Liver (tissue), 9 donors: ENCODE measurements around the gene PDGFD. TPM values are rescaled to one million over a fixed set of nuclear protein-coding genes. Genes with fewer than 3 reads are reported as not detected.

Experiments
- DNase-seq: peaks from one replicate; pipeline ENCODE4 v3.0.0-alpha.2; 2017; ENCODE audit warnings: low spot score
- H3K27ac ChIP-seq, 2 donors: one replicate each; pipeline ENCODE4 v1.7.0; 2013; ENCODE audit warnings: inconsistent platforms in 2 of 2, low read length in 2 of 2, control low read depth in 1 of 2, low read depth in 1 of 2, mild to moderate bottlenecking in 1 of 2
- H3K27me3 ChIP-seq, 4 donors: one replicate each; pipeline versions ENCODE4 v1.6.1 to v1.7.0; 2013; ENCODE audit warnings: low read length in 3 of 4, inconsistent platforms in 1 of 4, mild to moderate bottlenecking in 1 of 4, moderate library complexity in 1 of 4; ENCODE audit not compliant: control insufficient read depth in 4 of 4, insufficient read depth in 4 of 4
- H3K36me3 ChIP-seq, 4 donors: one replicate each; pipeline versions ENCODE4 v1.6.1 to v1.7.0; 2013; ENCODE audit warnings: low read length in 3 of 4, mild to moderate bottlenecking in 3 of 4, low read depth in 1 of 4, moderate library complexity in 1 of 4; ENCODE audit not compliant: control insufficient read depth in 4 of 4, insufficient read depth in 3 of 4
- H3K4me1 ChIP-seq, 4 donors: one replicate each; pipeline versions ENCODE4 v1.6.1 to v1.7.0; 2013; ENCODE audit warnings: low read length in 3 of 4, mild to moderate bottlenecking in 3 of 4, moderate library complexity in 1 of 4; ENCODE audit not compliant: control insufficient read depth in 4 of 4, insufficient read depth in 4 of 4
- H3K4me3 ChIP-seq, 3 donors: one replicate each; pipeline versions ENCODE4 v1.6.1 to v1.7.0; 2013; ENCODE audit warnings: low read length in 3 of 3, control low read depth in 1 of 3, low read depth in 1 of 3, mild to moderate bottlenecking in 1 of 3
- H3K9ac ChIP-seq, 2 donors: one replicate each; pipeline ENCODE4 v1.7.0; 2013; ENCODE audit warnings: low read length in 2 of 2, mild to moderate bottlenecking in 2 of 2, moderate library complexity in 2 of 2, control low read depth in 1 of 2, low read depth in 1 of 2
- H3K9me3 ChIP-seq, 4 donors: one replicate each; pipeline versions ENCODE4 v1.6.1 to v1.7.0; 2013; ENCODE audit warnings: low read length in 3 of 4; ENCODE audit not compliant: control insufficient read depth in 4 of 4
- ATF3 ChIP-seq: IDR thresholded peaks from 2 replicates; pipeline ENCODE4 v1.6.1; 2016; ENCODE audit warnings: antibody characterized with exemption
- CTCF ChIP-seq: fragments of 150-350 bp; IDR thresholded peaks from 2 replicates; pipeline ENCODE4 v1.5.1; 2017; ENCODE audit warnings: improper control_type of control experiment, low read depth, low read length; ENCODE audit not compliant: missing input control
- EGR1 ChIP-seq, 2 donors: IDR thresholded peaks; 2 replicates each; pipeline ENCODE4 v1.6.1; 2016 to 2018; ENCODE audit warnings: antibody characterized with exemption in 2 of 2, low read depth in 2 of 2
- FOXA1 ChIP-seq: IDR thresholded peaks from 2 replicates; pipeline ENCODE4 v1.6.1; 2016; ENCODE audit warnings: antibody characterized with exemption
- FOXA2 ChIP-seq: IDR thresholded peaks from 2 replicates; pipeline ENCODE4 v1.6.1; 2016; ENCODE audit warnings: antibody characterized with exemption
- GABPA ChIP-seq, 2 donors: IDR thresholded peaks in 1 of 2; conservative IDR thresholded peaks in 1 of 2; 2 replicates each; pipeline ENCODE4 v1.6.1; 2016; ENCODE audit warnings: antibody characterized with exemption in 2 of 2, mild to moderate bottlenecking in 1 of 2, moderate library complexity in 1 of 2
- HNF4A ChIP-seq, 2 donors: conservative IDR thresholded peaks; 2 replicates each; pipeline ENCODE4 v1.6.1; 2016; ENCODE audit warnings: antibody characterized with exemption in 2 of 2, mild to moderate bottlenecking in 2 of 2
- HNF4G ChIP-seq: IDR thresholded peaks from 2 replicates; pipeline ENCODE4 v1.6.1; 2016; ENCODE audit warnings: antibody characterized with exemption
- JUND ChIP-seq, 2 donors: IDR thresholded peaks; 2 replicates each; pipeline ENCODE4 v1.6.1; 2016; ENCODE audit warnings: antibody characterized with exemption in 2 of 2
- MAX ChIP-seq: IDR thresholded peaks from 2 replicates; pipeline ENCODE4 v1.6.1; 2016; ENCODE audit warnings: antibody characterized with exemption
- NR2F2 ChIP-seq: IDR thresholded peaks from 2 replicates; pipeline ENCODE4 v1.6.1; 2016; ENCODE audit warnings: antibody characterized with exemption
- RAD21 ChIP-seq, 2 donors: IDR thresholded peaks; 2 replicates each; pipeline ENCODE4 v1.6.1; 2016; ENCODE audit warnings: antibody characterized with exemption in 2 of 2, mild to moderate bottlenecking in 2 of 2
- REST ChIP-seq: IDR thresholded peaks from 2 replicates; pipeline ENCODE4 v1.6.1; 2016; ENCODE audit warnings: antibody characterized with exemption, mild to moderate bottlenecking
- RXRA ChIP-seq, 2 donors: IDR thresholded peaks; 2 replicates each; pipeline ENCODE4 v1.6.1; 2017 to 2018; ENCODE audit warnings: antibody characterized with exemption in 2 of 2, mild to moderate bottlenecking in 1 of 2
- SP1 ChIP-seq: IDR thresholded peaks from 2 replicates; pipeline ENCODE4 v1.6.1; 2018; ENCODE audit warnings: antibody characterized with exemption, mild to moderate bottlenecking
- TAF1 ChIP-seq: conservative IDR thresholded peaks from 2 replicates; pipeline ENCODE4 v1.6.1; 2016; ENCODE audit warnings: antibody characterized with exemption, mild to moderate bottlenecking
- YY1 ChIP-seq: IDR thresholded peaks from 2 replicates; pipeline ENCODE4 v1.6.1; 2016; ENCODE audit warnings: antibody characterized with exemption, mild to moderate bottlenecking
- ZBTB33 ChIP-seq: IDR thresholded peaks from 2 replicates; pipeline ENCODE4 v1.6.1; 2016; ENCODE audit warnings: antibody characterized with exemption
- WGBS: extraction: QIAGEN DNeasy Blood & Tissue Kit; methylation state at CpG from one replicate; pipeline ENCODE4 v1.1.7; 2013; 5-methylcytosine and 5-hydroxymethylcytosine counted together
- polyA plus RNA-seq, 2 donors: library from polyadenylated mRNA; stranded (reverse) in 1 of 2; unstranded in 1 of 2; fragments of 200-250 nt in 1 of 2; fragments of >200 nt in 1 of 2; fragmentation: Nextera tagmentation in 1 of 2; extraction: Ambion mirVana in 1 of 2; gene quantifications; one replicate each; pipeline versions ENCODE4 v1.2.1 to v1.2.3, GENCODE V29; 2013 to 2015
- total RNA-seq, 2 donors: library from RNA; depleted of rRNA; stranded (reverse); fragments of >200 nt; gene quantifications; one replicate each; pipeline ENCODE4 v1.2.3, GENCODE V29; 2014
- donor health status: healthy.
- donor health status: healthy.
- donor health status: healthy.
- donor health status: healthy.
- donor health status: healthy.

The PDGFD gene
- total and polyA plus RNA-seq, 4 donors: 1.0 to 3.3 (median 2.1) TPM

GRCh38 chr11:104036995-104037394, 127.0 kb downstream of the PDGFD start:
- Histone ChIP-seq H3K27ac (no peak overlapping the region), H3K27me3 (peaks cover 0 to 4% (median 0%) of the 10 kb centered on the region in 4 donors), H3K4me1 (no peaks in the 10 kb centered on the region), H3K36me3 (no peaks in the 10 kb centered on the region), H3K4me3 (no peak overlapping the region), H3K9me3 (no peaks in the 10 kb centered on the region), H3K9ac (no peak overlapping the region)
- DNase-seq: no peak
- WGBS: 95% methylated on average over 21 of the region's 21 CpGs
- TF ChIP-seq HNF4A (conservative IDR thresholded peaks at IDR 0.05) (no peak), RXRA (IDR thresholded peaks at IDR 0.05) (no peak), REST (no peak), GABPA (IDR thresholded peaks at IDR 0.05 in 1 of 2, conservative IDR thresholded peaks at IDR 0.05 in 1 of 2) (no peak), SP1 (no peak), RAD21 (IDR thresholded peaks at IDR 0.05) (no peak), JUND (IDR thresholded peaks at IDR 0.05) (no peak), ZBTB33 (no peak), YY1 (no peak), ATF3 (no peak), CTCF (no peak), TAF1 (no peak), HNF4G (no peak), MAX (no peak), FOXA1 (no peak), NR2F2 (no peak), EGR1 (IDR thresholded peaks at IDR 0.05; ENCODE audit: low read depth in 2 of 2) (no peak), FOXA2 (no peak)
